ENCODE measurements around the gene STAG3. TPM values are rescaled to one million over a fixed set of nuclear protein-coding genes. Genes with fewer than 3 reads are reported as not detected.

Gene STAG3
- total and polyA plus RNA-seq, 10 of the 15 experiments (the other 5 are each of a cell fraction or from before 2014, with no cell fraction given): 73.0 to 306 (median 120) TPM

GRCh38 chr7:100190048-100190711, 12.5 kb downstream of the STAG3 start:
- DNase-seq (ENCODE audit: low read depth, low spot score) (no peak), ATAC-seq (peak; percentile 83), FAIRE-seq (peak; percentile 89)
- CTCF ChIA-PET: interaction anchor here (0.6 to 3.9 kb wide), 27 partner anchors 9 to 217 kb away, joined by 3 to 113 read pairs (median 6); partner anchors contain the start of genes GAL3ST4, GPC2, LAMTOR4 and PVRIG
- no peak overlapping the region for H3K4me2 ChIP-seq (ENCODE audit: control insufficient read depth, insufficient read depth)
- RAD21 ChIA-PET (ENCODE audit: unreplicated experiment): interaction anchor here (0.7 to 2.6 kb wide), 20 partner anchors 9 to 217 kb away, joined by 3 to 35 read pairs (median 6); partner anchors contain the start of genes GPC2, LAMTOR4, MBLAC1 and STAG3
- BruUV-seq (replicated peaks): no TSS peak
- no peaks in the 10 kb centered on the region for H3K27me3 ChIP-seq (replicated peaks in 1 of 2; ENCODE audit: control insufficient read depth in 2 of 2, insufficient read depth in 2 of 2, low read length in 1 of 2)
- no peak overlapping the region for H3K4me3 ChIP-seq
- POLR2A ChIA-PET: interaction anchor here (0.6 to 1.5 kb wide), 11 partner anchors 10 to 43 kb away, joined by 3 to 9 read pairs (median 4); no protein-coding TSS in a partner anchor
- SMC1A ChIA-PET (ENCODE audit: uncharacterized antibody, unreplicated experiment): interaction anchor here (0.8 to 3.9 kb wide), 12 partner anchors 8 to 217 kb away, joined by 3 to 140 read pairs (median 6); partner anchors contain the start of genes STAG3 and TRAPPC14
- H4K20me1 ChIP-seq (ENCODE audit: control insufficient read depth, insufficient read depth): no peaks in the 10 kb centered on the region
- H3K9ac ChIP-seq (ENCODE audit: control insufficient read depth, insufficient read depth, low read length): no peak overlapping the region
- H2AFZ ChIP-seq (ENCODE audit: control insufficient read depth, low read depth, low read length): peak overlapping the region; percentile 55; the same call in 1 of the 2 replicates
- in situ Hi-C loops (cut with MboI) (no loop called here), intact Hi-C loops (cut with micrococcal nuclease; ENCODE audit: unreplicated experiment) (loop anchor here (2.0 kb wide), 1 partner anchor 29 kb away; the partner anchor contains the start of gene PVRIG)
- H3K79me2 ChIP-seq (ENCODE audit: control insufficient read depth, insufficient read depth, low read length): no peaks in the 10 kb centered on the region
- 1% methylated on average over 4 of the region's 4 CpGs for WGBS (ENCODE audit: insufficient coverage, insufficient replicate concordance, low lambda C conversion rate, missing lambda C conversion rate)
- no peaks in the 10 kb centered on the region for H3K36me3 ChIP-seq (ENCODE audit: control insufficient read depth in 2 of 2, insufficient read depth in 2 of 2, low read length in 1 of 2)
- no peaks in the 10 kb centered on the region for H3K9me3 ChIP-seq (replicated peaks; ENCODE audit: control insufficient read depth, insufficient read depth, low read length)
- peaks cover 29% of the 10 kb centered on the region for H3K4me1 ChIP-seq (ENCODE audit: control insufficient read depth, insufficient read depth, low read length)
- no peak overlapping the region for H3K27ac ChIP-seq (ENCODE audit: control insufficient read depth, insufficient read depth)
- TF ChIP-seq SUZ12 (IDR thresholded peaks at IDR 0.05; ENCODE audit: unreplicated experiment) (no peak), CTCF (IDR thresholded peaks at IDR 0.05 in 2 of 3, conservative IDR thresholded peaks at IDR 0.05 in 1 of 3; ENCODE audit: control insufficient read depth in 2 of 3, extremely low read depth in 1 of 3, insufficient read depth in 1 of 3, low read depth in 3 of 3, low read length in 3 of 3) (peak; percentile 42 to 55 (median 44); a peak in 5 of 6 replicates), SMC3 (IDR thresholded peaks at IDR 0.05; ENCODE audit: borderline replicate concordance, low read length) (peak; percentile 63; the same call in 1 of the 2 replicates), SPI1 (IDR thresholded peaks at IDR 0.05; ENCODE audit: borderline replicate concordance, insufficient read depth, low read depth, low read length) (peak; percentile 35; the same call in 1 of the 2 replicates), ASH2L (IDR thresholded peaks at IDR 0.05; ENCODE audit: borderline replicate concordance, low read depth) (no peak), SMARCA5 (IDR thresholded peaks at IDR 0.05) (no peak), DPF2 (IDR thresholded peaks at IDR 0.05) (no peak), MYB (IDR thresholded peaks at IDR 0.05; ENCODE audit: borderline replicate concordance, low read depth, low read length) (no peak), ZNF24 (IDR thresholded peaks at IDR 0.05) (no peak), RAD21 (IDR thresholded peaks at IDR 0.05; ENCODE audit: insufficient read depth, low read depth, low read length) (peak; percentile 71)
- TF ChIP-seq, protein P1, sequence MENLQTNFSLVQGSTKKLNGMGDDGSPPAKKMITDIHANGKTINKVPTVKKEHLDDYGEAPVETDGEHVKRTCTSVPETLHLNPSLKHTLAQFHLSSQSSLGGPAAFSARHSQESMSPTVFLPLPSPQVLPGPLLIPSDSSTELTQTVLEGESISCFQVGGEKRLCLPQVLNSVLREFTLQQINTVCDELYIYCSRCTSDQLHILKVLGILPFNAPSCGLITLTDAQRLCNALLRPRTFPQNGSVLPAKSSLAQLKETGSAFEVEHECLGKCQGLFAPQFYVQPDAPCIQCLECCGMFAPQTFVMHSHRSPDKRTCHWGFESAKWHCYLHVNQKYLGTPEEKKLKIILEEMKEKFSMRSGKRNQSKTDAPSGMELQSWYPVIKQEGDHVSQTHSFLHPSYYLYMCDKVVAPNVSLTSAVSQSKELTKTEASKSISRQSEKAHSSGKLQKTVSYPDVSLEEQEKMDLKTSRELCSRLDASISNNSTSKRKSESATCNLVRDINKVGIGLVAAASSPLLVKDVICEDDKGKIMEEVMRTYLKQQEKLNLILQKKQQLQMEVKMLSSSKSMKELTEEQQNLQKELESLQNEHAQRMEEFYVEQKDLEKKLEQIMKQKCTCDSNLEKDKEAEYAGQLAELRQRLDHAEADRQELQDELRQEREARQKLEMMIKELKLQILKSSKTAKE (IDR thresholded peaks at IDR 0.05; ENCODE audit: low read depth, poor library complexity, severe bottlenecking): peak; percentile 45
- TF ChIP-seq, protein P2, sequence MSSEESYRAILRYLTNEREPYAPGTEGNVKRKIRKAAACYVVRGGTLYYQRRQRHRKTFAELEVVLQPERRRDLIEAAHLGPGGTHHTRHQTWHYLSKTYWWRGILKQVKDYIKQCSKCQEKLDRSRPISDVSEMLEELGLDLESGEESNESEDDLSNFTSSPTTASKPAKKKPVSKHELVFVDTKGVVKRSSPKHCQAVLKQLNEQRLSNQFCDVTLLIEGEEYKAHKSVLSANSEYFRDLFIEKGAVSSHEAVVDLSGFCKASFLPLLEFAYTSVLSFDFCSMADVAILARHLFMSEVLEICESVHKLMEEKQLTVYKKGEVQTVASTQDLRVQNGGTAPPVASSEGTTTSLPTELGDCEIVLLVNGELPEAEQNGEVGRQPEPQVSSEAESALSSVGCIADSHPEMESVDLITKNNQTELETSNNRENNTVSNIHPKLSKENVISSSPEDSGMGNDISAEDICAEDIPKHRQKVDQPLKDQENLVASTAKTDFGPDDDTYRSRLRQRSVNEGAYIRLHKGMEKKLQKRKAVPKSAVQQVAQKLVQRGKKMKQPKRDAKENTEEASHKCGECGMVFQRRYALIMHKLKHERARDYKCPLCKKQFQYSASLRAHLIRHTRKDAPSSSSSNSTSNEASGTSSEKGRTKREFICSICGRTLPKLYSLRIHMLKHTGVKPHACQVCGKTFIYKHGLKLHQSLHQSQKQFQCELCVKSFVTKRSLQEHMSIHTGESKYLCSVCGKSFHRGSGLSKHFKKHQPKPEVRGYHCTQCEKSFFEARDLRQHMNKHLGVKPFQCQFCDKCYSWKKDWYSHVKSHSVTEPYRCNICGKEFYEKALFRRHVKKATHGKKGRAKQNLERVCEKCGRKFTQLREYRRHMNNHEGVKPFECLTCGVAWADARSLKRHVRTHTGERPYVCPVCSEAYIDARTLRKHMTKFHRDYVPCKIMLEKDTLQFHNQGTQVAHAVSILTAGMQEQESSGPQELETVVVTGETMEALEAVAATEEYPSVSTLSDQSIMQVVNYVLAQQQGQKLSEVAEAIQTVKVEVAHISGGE (CRISPR knock-in tag; IDR thresholded peaks at IDR 0.05): no peak
